ENCODE results near the gene EIF4EBP2.
A peak's percentile ranks its signal among the peaks of the same experiment; 100 is the strongest.

The EIF4EBP2 gene

DNA sequence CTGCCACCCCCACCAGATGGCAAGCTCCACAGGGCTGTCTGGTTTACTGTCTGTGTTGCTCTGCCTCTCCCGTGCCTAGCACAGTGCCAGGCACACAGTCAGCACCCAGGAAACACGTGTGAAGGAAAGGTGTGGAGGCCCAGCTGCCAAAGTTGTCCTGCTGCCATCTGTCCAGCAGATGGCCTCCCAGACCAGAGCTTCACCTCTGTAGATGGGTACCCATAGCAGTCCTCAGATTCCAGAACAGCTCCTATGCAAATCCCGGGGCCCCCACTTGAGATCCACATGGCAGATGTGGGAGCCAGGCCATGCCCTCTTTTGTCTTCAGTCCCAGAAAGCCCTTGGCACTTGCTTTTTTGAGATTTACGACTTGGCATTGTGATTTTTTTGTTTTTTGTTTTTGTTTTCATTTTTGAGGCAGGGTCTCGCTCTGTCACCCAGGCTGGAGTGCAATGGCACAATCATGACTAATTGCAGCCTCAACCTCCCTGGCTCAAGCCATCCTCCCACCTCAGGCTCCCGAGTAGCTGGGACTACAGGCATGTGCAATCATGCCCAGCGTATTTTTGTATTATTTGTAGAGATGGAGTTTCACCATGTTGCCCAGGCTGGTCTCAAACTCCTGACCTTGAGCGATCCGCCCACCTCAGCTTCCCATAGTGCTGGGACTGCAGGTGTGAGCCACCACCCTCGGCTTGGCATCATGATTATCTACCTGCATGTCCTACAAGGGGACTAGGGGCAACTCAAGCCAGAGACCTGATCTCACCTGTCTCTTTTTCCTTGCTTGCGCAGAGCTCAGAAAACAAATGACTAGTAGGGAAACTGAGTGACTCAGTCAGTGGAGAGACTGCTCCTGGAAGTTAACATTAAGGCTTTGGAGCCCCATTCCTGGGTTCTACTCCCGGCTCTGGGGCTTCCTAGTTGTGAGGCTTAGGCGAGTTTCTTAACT, 57.7 kb downstream of the EIF4EBP2 start:
- no peak for DNase-seq (ENCODE audit: low read depth)

DNA sequence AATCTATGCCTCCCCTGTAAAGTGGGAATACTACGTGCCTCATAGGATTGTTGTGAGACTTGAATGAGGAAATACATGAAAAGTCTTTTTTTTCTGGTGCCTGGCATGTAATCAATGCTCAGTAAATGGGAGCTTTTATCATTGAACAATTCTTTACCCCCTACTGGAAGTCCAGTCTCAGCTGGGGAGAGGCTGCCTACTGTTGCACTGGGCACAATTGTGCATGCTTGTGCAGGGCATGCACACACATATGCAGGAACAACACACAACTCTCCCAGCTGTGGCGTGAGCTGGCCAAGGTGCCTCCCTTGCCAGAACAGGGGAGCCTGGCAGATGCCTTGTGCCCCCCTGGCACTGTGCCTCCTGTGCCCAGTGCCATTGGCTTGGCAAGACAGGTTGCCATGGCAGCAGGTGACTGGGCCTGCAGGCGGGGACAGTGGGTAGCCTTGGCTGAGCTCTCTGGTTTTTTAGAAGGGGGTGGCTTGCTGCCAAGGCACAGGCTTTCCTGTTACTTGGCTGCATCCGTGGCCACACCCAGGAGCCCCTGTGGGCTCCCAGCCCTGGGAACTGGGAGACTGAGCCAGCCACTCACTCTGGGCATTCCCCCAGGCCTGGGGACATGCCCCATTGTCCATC, 58.5 kb downstream of the EIF4EBP2 start:
- no peak for DNase-seq (ENCODE audit: low read depth)

DNA sequence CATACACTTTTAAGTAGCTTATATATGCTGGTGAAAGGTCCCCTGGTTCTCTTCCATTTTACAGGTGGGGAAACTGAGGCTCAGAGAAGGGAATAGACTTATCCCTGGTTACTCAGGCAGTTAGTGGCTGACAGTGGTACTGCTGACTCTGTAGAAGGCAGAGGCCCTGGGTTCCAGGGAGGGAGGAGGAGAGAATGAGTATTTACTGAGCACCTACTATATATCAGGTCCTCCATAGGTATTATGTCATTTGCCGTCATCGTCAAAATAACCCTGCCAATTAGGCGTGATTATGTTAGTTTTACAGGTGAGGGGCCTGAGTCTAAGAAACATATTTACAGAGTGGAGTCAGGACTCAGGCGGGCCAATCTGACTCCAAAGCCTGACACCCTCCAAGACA, 61.3 kb downstream of the EIF4EBP2 start:
- DNase-seq (ENCODE audit: low read depth) = no peak

DNA sequence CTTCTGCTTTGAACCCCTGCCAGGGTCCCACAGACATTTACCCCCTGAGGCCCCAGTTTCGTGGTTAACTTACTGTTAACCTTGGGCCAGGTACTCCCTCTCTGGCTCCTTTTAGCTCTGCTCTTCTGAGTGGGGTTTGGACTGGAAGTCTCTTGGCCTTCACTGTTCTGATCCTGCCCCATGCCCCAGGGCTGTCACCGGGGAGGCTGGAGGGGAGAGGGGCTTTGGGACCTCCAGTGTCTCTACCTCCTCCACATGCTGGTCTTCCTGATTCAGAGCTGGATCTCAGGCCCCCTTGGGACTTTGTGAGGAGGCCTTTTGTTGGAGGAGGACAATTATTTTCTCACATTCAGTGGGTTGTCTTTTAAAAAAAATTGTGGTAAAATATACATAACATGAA, 61.9 kb downstream of the EIF4EBP2 start:
- no peak for DNase-seq (ENCODE audit: low read depth)

DNA sequence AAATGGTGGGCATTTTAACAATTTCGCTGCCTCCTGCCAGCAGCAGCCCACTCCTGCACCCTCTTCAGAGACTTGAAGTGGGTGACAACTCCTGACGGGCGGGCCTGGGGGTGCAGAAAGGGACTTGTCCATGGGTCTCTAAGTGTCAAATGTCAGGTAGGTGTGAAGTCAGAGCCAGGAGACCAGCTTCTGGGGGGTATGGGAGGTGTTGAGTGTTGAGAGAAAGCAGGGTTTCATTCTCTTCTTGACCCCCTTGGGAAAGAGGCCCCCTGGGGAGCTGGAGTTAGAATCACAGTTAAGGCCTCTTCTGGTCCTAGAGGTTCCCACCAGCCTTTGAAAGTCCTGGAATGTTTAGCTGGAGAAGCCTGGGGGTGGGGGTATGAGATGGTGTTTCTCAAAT, 63.0 kb downstream of the EIF4EBP2 start:
- no peak for DNase-seq (ENCODE audit: low read depth)

DNA sequence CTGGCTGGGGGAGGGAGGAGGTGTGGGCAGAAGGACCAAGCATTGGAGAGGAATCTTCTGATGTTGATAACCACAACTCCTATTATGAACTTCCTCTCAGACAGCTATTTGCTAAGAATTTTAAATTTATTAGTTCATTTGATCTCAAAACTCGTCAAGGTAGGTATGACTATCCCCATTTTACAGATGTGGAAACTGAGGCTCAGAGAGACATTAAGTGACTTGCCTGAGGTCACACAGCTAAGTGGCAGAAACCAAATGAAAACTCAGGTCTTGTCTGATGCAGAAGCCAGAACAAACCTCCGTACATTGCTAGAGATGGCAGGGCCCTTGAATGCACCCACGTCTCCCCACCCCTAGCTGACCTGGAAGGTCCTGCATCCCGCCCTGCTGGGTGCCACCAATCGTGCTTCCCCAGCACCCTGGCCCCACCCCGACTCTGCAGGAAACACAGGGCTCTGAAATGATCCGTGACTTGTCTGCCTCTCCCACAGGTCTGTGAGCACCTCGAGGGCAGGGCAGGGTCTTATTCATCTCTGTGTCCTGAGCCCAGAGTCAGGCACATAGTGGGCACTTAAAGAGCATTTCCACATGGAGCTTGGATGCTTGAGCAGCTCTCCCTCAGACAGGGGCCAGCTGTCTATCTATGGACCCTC, 69.0 kb downstream of the EIF4EBP2 start:
- DNase-seq (ENCODE audit: low read depth) = no peak

DNA sequence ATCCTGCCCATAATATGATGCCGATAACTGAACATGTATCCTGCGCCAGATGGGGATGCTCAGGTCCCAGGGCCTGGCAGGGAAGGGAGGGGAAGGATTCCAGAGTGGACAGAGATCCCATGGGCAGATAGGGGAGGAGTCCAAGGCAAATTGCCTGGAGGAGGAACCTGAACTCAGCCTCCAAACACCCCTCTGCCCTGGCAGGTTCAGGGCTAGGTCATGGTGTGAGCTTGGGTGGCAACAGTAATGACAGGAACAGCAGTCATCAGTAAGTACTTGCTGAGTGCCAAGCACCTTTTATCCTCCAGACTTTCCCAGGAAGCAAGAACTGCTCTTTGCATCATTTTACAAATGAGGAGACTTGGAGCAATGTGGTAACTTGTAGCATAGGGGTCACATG, 70.8 kb downstream of the EIF4EBP2 start:
- no peak for DNase-seq (ENCODE audit: low read depth)

DNA sequence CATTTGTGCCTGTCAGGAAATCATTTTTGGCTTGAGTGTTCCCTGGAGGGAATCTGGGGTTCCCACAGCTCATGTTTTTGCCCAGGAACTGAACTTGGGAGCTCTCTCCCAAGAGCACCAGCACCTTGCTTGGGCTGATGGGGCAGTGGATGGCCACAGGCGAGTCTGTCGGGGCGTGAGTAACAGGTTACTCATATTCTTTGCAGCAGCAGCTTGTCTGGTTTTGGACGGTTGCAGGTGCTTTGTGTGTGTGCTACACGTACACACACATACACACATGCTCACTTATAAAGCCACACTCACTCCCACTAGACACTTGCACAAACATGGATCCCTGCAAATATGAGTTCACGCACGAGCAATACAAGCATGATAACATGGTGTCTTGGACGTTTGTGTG, 71.7 kb downstream of the EIF4EBP2 start:
- DNase-seq (ENCODE audit: low read depth) = no peak

DNA sequence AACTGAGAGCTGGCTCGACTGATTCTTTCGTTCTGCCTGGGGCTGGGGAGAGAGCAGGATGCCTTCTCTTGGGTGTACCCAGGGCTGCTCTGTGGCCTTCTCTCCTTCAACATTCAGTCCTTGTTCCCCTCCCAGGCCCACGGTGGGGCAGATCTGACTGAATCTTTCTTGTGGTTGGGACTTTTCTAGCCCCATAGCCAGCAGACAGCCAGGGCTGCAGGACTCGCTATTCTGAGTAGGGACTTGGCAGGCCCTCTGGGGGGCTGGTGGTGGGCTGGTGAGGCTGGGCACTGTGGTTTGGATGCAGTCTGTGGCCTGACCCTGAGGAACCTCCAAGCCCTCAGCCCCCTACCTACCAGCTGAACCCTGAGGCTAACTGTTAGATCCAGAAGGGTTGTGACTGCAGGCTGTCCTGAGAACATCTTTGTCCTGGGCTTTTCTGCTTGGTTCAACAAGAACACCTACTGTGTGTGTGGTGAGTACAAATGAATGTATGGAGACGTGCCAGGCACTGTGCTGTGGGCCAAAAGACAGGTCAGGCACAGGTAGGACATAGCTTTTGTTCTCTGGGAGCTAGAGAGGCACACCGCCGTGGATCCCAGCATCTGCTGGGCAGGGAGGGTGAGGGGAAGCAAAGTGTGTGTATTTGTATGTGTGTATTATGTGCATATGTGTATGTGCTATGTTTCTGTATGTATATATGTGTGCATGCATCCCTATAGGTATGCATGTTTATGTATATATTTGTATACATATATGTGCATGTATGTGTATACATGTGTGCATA, 72.5 kb downstream of the EIF4EBP2 start:
- no peak for DNase-seq (ENCODE audit: low read depth)

DNA sequence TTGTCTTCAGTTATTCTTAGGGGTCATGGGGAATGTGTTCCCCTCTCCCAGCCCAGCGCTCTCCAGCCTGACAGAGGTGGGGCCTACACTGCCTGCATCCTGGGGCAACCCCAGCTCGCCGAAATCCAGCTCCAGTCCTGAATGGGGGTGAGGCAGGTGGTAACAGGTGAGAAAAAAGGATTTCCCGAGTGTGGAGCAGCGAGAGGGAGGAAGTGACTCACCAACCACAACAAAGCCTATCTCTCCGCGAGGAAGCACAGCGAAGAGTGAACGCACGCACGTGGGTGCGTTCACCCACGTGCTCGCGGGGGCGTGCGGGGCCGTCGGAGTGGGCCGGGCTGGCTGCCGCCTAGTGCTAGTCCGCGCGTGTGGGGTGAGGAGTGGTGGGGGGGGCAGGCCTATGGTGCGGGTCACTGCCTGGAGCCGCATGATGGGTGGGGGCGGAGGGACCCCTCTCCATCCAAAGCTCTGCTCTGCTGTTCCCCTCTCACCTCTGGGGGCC, 73.8 kb downstream of the EIF4EBP2 start:
- DNase-seq (ENCODE audit: low read depth) = peak; percentile 67
